Activated CD4-positive, alpha-beta T cell treated with anti-CD3 and anti-CD28 coated beads for 36 hours (primary cell): ENCODE measurements around the gene TK1. TPM values are rescaled to one million over a fixed set of nuclear protein-coding genes. Genes with fewer than 3 reads are reported as not detected.
A peak's percentile ranks its signal among the peaks of the same experiment; 100 is the strongest.

Experiments
- ATAC-seq: fragments of 200-7000 bp; cut with Tn5 transposase; one replicate; pipeline ENCODE4 v1.10.0; 2021; ENCODE audit warnings: mild to moderate bottlenecking, moderate library complexity
- CTCF ChIA-PET: fragments of 350-600 bp; sonication (Branson Sonifier 250); formaldehyde crosslinking; loops from one replicate; lab custom pipeline; 2021; ENCODE audit warnings: antibody characterized with exemption; lab: Charles Lee
- POLR2A ChIA-PET: fragments of 350-600 bp; sonication (Branson Sonifier 250); formaldehyde crosslinking; loops from one replicate; lab custom pipeline; 2021; ENCODE audit warnings: antibody characterized with exemption, inconsistent platforms; lab: Charles Lee
- DNase-seq: peaks from one replicate; pipeline ENCODE4 v3.0.0-alpha.2; 2020
- H3K27ac Mint-ChIP-seq: one replicate; pipeline ENCODE4 v1.8.0; 2021; ENCODE audit warnings: mixed read lengths
- H3K27me3 Mint-ChIP-seq: one replicate; pipeline ENCODE4 v1.8.0; 2021; ENCODE audit warnings: mixed read lengths
- H3K36me3 Mint-ChIP-seq: one replicate; pipeline ENCODE4 v1.8.0; 2021; ENCODE audit warnings: low read depth, mixed read lengths
- H3K4me1 Mint-ChIP-seq: one replicate; pipeline ENCODE4 v1.8.0; 2021; ENCODE audit warnings: mixed read lengths
- H3K4me3 Mint-ChIP-seq: one replicate; pipeline ENCODE4 v1.8.0; 2021; ENCODE audit warnings: mild to moderate bottlenecking, moderate library complexity, mixed read lengths
- H3K9me3 Mint-ChIP-seq: one replicate; pipeline ENCODE4 v1.8.0; 2021; ENCODE audit warnings: low read depth, mixed read lengths
- intact Hi-C, 2 experiments: fragments of 100-400 bp; cut with DNase I in 1 of 2; cut with micrococcal nuclease in 1 of 2; formaldehyde crosslinking; loops; one replicate each; pipeline versions ENCODE4 v1.14.2 to v1.15.1; 2022 to 2024; cut with DNase I, micrococcal nuclease
- total RNA-seq, 2 experiments: library from RNA; stranded (reverse); gene quantifications; one replicate each; pipeline ENCODE4 v1.2.3, GENCODE V29; 2021

TK1 gene
- total RNA-seq, 2 experiments from 2014 or later = 157 to 195 TPM

GRCh38 chr17:78127239-78127887 is 59.5 kb downstream of the TK1 start:
- POLR2A ChIA-PET = interaction anchor here (0.5 to 1.4 kb wide), 4 partner anchors 9 to 44 kb away, joined by 3 to 4 read pairs (median 3); no protein-coding TSS in a partner anchor
- DNase-seq (peak; percentile 80), ATAC-seq (peak; percentile 27)
- Mint-ChIP-seq H3K27ac (peak overlapping the region; percentile 79), H3K9me3 (no peaks in the 10 kb centered on the region), H3K27me3 (no peaks in the 10 kb centered on the region), H3K4me1 (peaks cover 53% of the 10 kb centered on the region), H3K4me3 (peak overlapping the region; percentile 94), H3K36me3 (peaks cover 41% of the 10 kb centered on the region)
- CTCF ChIA-PET = interaction anchor here (0.9 to 2.5 kb wide), 4 partner anchors 10 to 14 kb away, joined by 3 to 13 read pairs (median 5); no protein-coding TSS in a partner anchor
- intact Hi-C loops = loop anchor here (5.0 to 10.0 kb wide), 2 partner anchors 665 to 673 kb away; no protein-coding TSS in a partner anchor

- H3K4me3 Mint-ChIP-seq = peak overlapping the region; percentile 94
- H3K9me3 Mint-ChIP-seq = no peaks in the 10 kb centered on the region
- CTCF ChIA-PET = interaction anchor here (1.2 to 2.5 kb wide), 3 partner anchors 10 to 14 kb away, joined by 6 to 13 read pairs (median 9); no protein-coding TSS in a partner anchor
- ATAC-seq (no peak), DNase-seq (no peak)
- peak overlapping the region; percentile 79 for H3K27ac Mint-ChIP-seq
- POLR2A ChIA-PET = interaction anchor here (0.7 kb wide), 1 partner anchor 14 kb away, joined by 4 read pairs; no protein-coding TSS in a partner anchor
- intact Hi-C loops = loop anchor here (5.0 to 10.0 kb wide), 2 partner anchors 665 to 672 kb away; no protein-coding TSS in a partner anchor
- H3K4me1 Mint-ChIP-seq = peaks cover 58% of the 10 kb centered on the region
- H3K36me3 Mint-ChIP-seq = peaks cover 42% of the 10 kb centered on the region
- no peaks in the 10 kb centered on the region for H3K27me3 Mint-ChIP-seq
Observed at GRCh38 chr17:78126895-78127238, 60.0 kb downstream of the TK1 start.

- Mint-ChIP-seq H3K27me3 (no peaks in the 10 kb centered on the region), H3K4me1 (peaks cover 64% of the 10 kb centered on the region), H3K9me3 (no peaks in the 10 kb centered on the region), H3K4me3 (peak overlapping the region; percentile 94), H3K36me3 (peaks cover 48% of the 10 kb centered on the region), H3K27ac (peak overlapping the region; percentile 79)
- no peak for ATAC-seq
- intact Hi-C loops = loop anchor here (5.0 to 10.0 kb wide), 2 partner anchors 664 to 671 kb away; no protein-coding TSS in a partner anchor
- CTCF ChIA-PET = interaction anchor here (0.6 to 2.5 kb wide), 5 partner anchors 11 to 1686 kb away, joined by 3 to 13 read pairs (median 6); no protein-coding TSS in a partner anchor
- peak; percentile 31 for DNase-seq
- POLR2A ChIA-PET = interaction anchor here (1.0 to 1.4 kb wide), 2 partner anchors 8 to 14 kb away, joined by 3 read pairs; no protein-coding TSS in a partner anchor
Observed at GRCh38 chr17:78125976-78126894, 60.6 kb downstream of the TK1 start.

GRCh38 chr17:78125138-78125913 is 61.5 kb downstream of the TK1 start:
- Mint-ChIP-seq H3K4me3 (peak overlapping the region; percentile 94), H3K27ac (peak overlapping the region; percentile 58), H3K9me3 (no peaks in the 10 kb centered on the region), H3K4me1 (peaks cover 72% of the 10 kb centered on the region), H3K36me3 (peaks cover 50% of the 10 kb centered on the region), H3K27me3 (no peaks in the 10 kb centered on the region)
- ATAC-seq (no peak), DNase-seq (peak; percentile 63)
- intact Hi-C loops = loop anchor here (5.0 to 10.0 kb wide), 2 partner anchors 663 to 671 kb away; no protein-coding TSS in a partner anchor
- POLR2A ChIA-PET = interaction anchor here (0.6 to 1.4 kb wide), 7 partner anchors 9 to 618 kb away, joined by 3 to 9 read pairs (median 3); no protein-coding TSS in a partner anchor
- CTCF ChIA-PET = interaction anchor here (0.6 to 2.1 kb wide), 4 partner anchors 9 to 237 kb away, joined by 3 to 9 read pairs (median 7); no protein-coding TSS in a partner anchor

GRCh38 chr17:78124836-78125137 is 62.1 kb downstream of the TK1 start:
- peaks cover 68% of the 10 kb centered on the region for H3K4me1 Mint-ChIP-seq
- no peak for DNase-seq
- H3K36me3 Mint-ChIP-seq = peaks cover 50% of the 10 kb centered on the region
- peak overlapping the region; percentile 58 for H3K27ac Mint-ChIP-seq
- H3K27me3 Mint-ChIP-seq = no peaks in the 10 kb centered on the region
- ATAC-seq = no peak
- intact Hi-C loops = loop anchor here (1.0 to 10.0 kb wide), 3 partner anchors 8 to 670 kb away; no protein-coding TSS in a partner anchor
- no peaks in the 10 kb centered on the region for H3K9me3 Mint-ChIP-seq
- POLR2A ChIA-PET = interaction anchor here (0.6 to 1.4 kb wide), 6 partner anchors 9 to 617 kb away, joined by 3 to 9 read pairs (median 4); no protein-coding TSS in a partner anchor
- CTCF ChIA-PET = interaction anchor here (0.6 to 2.1 kb wide), 3 partner anchors 10 to 238 kb away, joined by 3 to 9 read pairs (median 8); no protein-coding TSS in a partner anchor
- peak overlapping the region; percentile 94 for H3K4me3 Mint-ChIP-seq

Other genes starting within 250 kb of the TK1 start
- gene TNRC6C, start 228.3 kb downstream of the TK1 start, total RNA-seq = 10 to 100 TPM; 19.6 to 20.3 TPM
- gene TMC6, start 58.3 kb downstream of the TK1 start, total RNA-seq = 100 to 1,000 TPM; 138 to 145 TPM
- gene TMC8, start 56.3 kb downstream of the TK1 start, total RNA-seq = 100 to 1,000 TPM; 123 to 139 TPM
- gene C17orf99, start 40.7 kb downstream of the TK1 start, total RNA-seq = not detected
- 10 to 100 TPM; 79.1 to 89.2 TPM for gene SYNGR2, start 18.5 kb downstream of the TK1 start, total RNA-seq
- 10 to 100 TPM; 26.3 to 26.7 TPM for gene AFMID, start 310 bp upstream of the TK1 start, total RNA-seq
- gene BIRC5, start 27.2 kb upstream of the TK1 start, total RNA-seq = 100 to 1,000 TPM; 100 to 107 TPM
- not detected for gene TMEM235, start 44.6 kb upstream of the TK1 start, total RNA-seq
- gene SOCS3, start 173.0 kb upstream of the TK1 start, total RNA-seq = 100 to 1,000 TPM; 150 to 162 TPM
- gene PGS1, start 191.6 kb upstream of the TK1 start, total RNA-seq = 10 to 100 TPM; 73.3 to 75.0 TPM